Mesothelial cell of epicardium (in vitro differentiated cells): ENCODE results near the gene ACTN3. TPM values are rescaled to one million over a fixed set of nuclear protein-coding genes. Genes with fewer than 3 reads are reported as not detected.

ENCODE experiments used
- DNase-seq, 2 experiments: peaks; one replicate each; pipeline ENCODE4 v3.0.0; 2021; ENCODE audit warnings: low spot score in 2 of 2; ENCODE audit not compliant: unreplicated experiment in 2 of 2
- H3K27ac Mint-ChIP-seq: 2 replicates; pipeline ENCODE4 v1.8.0; 2021; ENCODE audit warnings: mixed read lengths
- H3K27me3 Mint-ChIP-seq: 2 replicates; pipeline ENCODE4 v1.8.0; 2021; ENCODE audit warnings: low read depth, mixed read lengths
- H3K36me3 Mint-ChIP-seq: 2 replicates; pipeline ENCODE4 v1.8.0; 2021; ENCODE audit warnings: mixed read lengths
- H3K4me1 Mint-ChIP-seq: 2 replicates; pipeline ENCODE4 v1.8.0; 2021; ENCODE audit warnings: mixed read lengths
- H3K4me3 Mint-ChIP-seq: 2 replicates; pipeline ENCODE4 v1.8.0; 2021; ENCODE audit warnings: mild to moderate bottlenecking, moderate library complexity, mixed read lengths
- H3K9me3 Mint-ChIP-seq: 2 replicates; pipeline ENCODE4 v1.8.0; 2021; ENCODE audit warnings: mixed read lengths
- total RNA-seq: library from RNA; stranded (reverse); gene quantifications from 3 replicates; pipeline ENCODE4 v1.2.1, GENCODE V29; 2021
- TF ChIP-seq, protein P1 (sequence below): fragments of 200-600 bp; sonication (generic); IDR thresholded peaks from one replicate; pipeline ENCODE4 v1.5.0; 2021; ENCODE audit warnings: antibody characterized with exemption; ENCODE audit not compliant: unreplicated experiment

Gene ACTN3
- total RNA-seq, 1 donor from 2014 or later: 0.13 TPM

- Mint-ChIP-seq H3K36me3 (peaks cover under 1% of the 10 kb centered on the region), H3K9me3 (peaks cover 3% of the 10 kb centered on the region), H3K27ac (peak overlapping the region; percentile 91), H3K4me1 (peaks cover 24% of the 10 kb centered on the region), H3K27me3 (no peaks in the 10 kb centered on the region), H3K4me3 (peak overlapping the region; percentile 35)
- TF ChIP-seq, protein P1, sequence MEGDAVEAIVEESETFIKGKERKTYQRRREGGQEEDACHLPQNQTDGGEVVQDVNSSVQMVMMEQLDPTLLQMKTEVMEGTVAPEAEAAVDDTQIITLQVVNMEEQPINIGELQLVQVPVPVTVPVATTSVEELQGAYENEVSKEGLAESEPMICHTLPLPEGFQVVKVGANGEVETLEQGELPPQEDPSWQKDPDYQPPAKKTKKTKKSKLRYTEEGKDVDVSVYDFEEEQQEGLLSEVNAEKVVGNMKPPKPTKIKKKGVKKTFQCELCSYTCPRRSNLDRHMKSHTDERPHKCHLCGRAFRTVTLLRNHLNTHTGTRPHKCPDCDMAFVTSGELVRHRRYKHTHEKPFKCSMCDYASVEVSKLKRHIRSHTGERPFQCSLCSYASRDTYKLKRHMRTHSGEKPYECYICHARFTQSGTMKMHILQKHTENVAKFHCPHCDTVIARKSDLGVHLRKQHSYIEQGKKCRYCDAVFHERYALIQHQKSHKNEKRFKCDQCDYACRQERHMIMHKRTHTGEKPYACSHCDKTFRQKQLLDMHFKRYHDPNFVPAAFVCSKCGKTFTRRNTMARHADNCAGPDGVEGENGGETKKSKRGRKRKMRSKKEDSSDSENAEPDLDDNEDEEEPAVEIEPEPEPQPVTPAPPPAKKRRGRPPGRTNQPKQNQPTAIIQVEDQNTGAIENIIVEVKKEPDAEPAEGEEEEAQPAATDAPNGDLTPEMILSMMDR: no peak
- DNase-seq: no peak
These were observed 48.7 kb downstream of the ACTN3 start for GRCh38 chr11:66595245-66595904.

DNA sequence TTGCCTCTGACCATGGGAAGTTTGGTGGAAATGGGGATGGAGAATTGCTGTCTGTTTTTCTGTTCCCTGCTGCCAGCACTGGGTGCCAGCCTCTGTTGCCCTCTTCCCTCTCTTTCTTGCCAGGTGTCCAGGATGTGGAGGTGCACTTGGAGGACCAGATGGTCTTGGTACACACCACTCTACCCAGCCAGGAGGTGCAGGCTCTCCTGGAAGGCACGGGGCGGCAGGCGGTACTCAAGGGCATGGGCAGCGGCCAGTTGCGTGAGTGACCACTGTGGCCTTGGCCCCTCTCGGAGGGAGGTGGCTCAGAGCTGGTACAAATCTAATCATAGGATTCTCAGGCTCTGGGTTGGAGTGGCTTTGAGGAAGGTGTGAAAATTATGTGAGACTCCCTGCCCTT, 52.3 kb downstream of the ACTN3 start:
- H3K4me1 Mint-ChIP-seq: peaks cover 16% of the 10 kb centered on the region
- no peaks in the 10 kb centered on the region for H3K27me3 Mint-ChIP-seq
- H3K4me3 Mint-ChIP-seq: no peak overlapping the region
- no peak overlapping the region for H3K27ac Mint-ChIP-seq
- no peak for DNase-seq
- H3K36me3 Mint-ChIP-seq: peaks cover 8% of the 10 kb centered on the region
- H3K9me3 Mint-ChIP-seq: no peaks in the 10 kb centered on the region
- TF ChIP-seq, protein P1: no peak

GRCh38 chr11:66600219-66600618, 53.5 kb downstream of the ACTN3 start:
- Mint-ChIP-seq H3K4me3 (no peak overlapping the region), H3K36me3 (peaks cover 17% of the 10 kb centered on the region), H3K4me1 (peaks cover 10% of the 10 kb centered on the region), H3K27ac (no peak overlapping the region), H3K27me3 (no peaks in the 10 kb centered on the region), H3K9me3 (no peaks in the 10 kb centered on the region)
- TF ChIP-seq, protein P1: no peak
- no peak for DNase-seq

- Mint-ChIP-seq H3K4me1 (peaks cover 5% of the 10 kb centered on the region), H3K36me3 (peaks cover 18% of the 10 kb centered on the region), H3K27ac (no peak overlapping the region), H3K9me3 (no peaks in the 10 kb centered on the region), H3K4me3 (no peak overlapping the region), H3K27me3 (no peaks in the 10 kb centered on the region)
- TF ChIP-seq, protein P1: no peak
- DNase-seq: no peak
These were observed 54.0 kb downstream of the ACTN3 start for GRCh38 chr11:66600631-66601233.

GRCh38 chr11:66603072-66603471, 56.4 kb downstream of the ACTN3 start:
- Mint-ChIP-seq H3K9me3 (no peaks in the 10 kb centered on the region), H3K27ac (no peak overlapping the region), H3K4me3 (no peak overlapping the region), H3K27me3 (no peaks in the 10 kb centered on the region), H3K4me1 (peaks cover 4% of the 10 kb centered on the region), H3K36me3 (peaks cover 18% of the 10 kb centered on the region)
- no peak for DNase-seq
- TF ChIP-seq, protein P1: no peak
